NCI-H510A treated with DMSO at 0.1 percent for 48 hours (cell line): ENCODE data around the gene FMN1.

Experiments
- DNase-seq: peaks from one replicate; lab custom pipeline; 2025; lab: John Stamatoyannopoulos, UW

Gene FMN1

GRCh38 chr15:33154351-33155166, 40.0 kb downstream of the FMN1 start:
- no peak for DNase-seq

- DNase-seq: no peak
Measured at GRCh38 chr15:33153548-33153947, 41.0 kb downstream of the FMN1 start.

GRCh38 chr15:33152502-33153109, 41.9 kb downstream of the FMN1 start:
- peak; percentile 21 for DNase-seq

- no peak for DNase-seq
Measured at GRCh38 chr15:33150971-33151370, 43.5 kb downstream of the FMN1 start.

DNA sequence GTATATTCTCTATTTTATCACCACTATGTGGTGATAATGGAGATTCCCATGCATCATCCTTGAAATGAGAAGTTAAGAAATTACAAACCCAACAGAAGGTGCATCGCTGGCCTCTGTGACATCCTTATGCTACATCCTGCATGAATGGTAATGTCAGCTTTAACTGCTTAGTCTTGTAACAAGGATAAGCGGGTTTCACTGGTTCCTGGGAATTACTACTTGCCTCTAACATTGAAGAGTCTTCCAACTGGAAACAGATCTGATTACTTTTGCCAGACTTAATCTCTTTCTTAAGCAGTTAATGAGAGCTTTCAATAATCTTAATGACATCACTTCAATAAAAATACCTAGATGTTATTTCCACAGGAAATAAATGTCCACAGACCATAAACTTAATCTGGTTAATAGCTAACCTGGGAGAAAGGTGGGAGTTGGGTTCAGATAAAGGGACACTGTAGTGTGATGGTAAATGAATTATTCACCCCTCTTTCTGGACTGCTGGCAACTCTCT, 44.0 kb downstream of the FMN1 start:
- DNase-seq: no peak

DNA sequence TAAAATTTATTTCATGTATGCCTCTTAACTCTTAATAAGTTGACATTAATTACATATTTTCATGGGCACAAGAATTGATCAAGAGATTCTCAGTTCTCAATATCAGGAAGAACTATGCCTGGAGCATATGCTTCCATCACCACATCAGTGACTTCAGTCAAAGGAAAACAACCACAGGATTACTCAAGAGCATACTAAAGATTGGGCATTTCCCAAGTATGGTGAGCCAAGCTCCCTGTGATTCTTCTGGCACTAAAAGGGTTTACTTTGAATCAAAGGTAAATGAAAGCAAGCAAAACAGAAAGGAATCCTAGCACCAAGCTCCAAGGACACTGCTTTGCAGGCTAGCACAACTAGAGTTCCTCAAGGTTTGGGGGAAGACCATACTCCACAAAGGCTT, 44.6 kb downstream of the FMN1 start:
- DNase-seq: no peak

GRCh38 chr15:33148129-33148751, 46.3 kb downstream of the FMN1 start:
- DNase-seq: no peak

DNA sequence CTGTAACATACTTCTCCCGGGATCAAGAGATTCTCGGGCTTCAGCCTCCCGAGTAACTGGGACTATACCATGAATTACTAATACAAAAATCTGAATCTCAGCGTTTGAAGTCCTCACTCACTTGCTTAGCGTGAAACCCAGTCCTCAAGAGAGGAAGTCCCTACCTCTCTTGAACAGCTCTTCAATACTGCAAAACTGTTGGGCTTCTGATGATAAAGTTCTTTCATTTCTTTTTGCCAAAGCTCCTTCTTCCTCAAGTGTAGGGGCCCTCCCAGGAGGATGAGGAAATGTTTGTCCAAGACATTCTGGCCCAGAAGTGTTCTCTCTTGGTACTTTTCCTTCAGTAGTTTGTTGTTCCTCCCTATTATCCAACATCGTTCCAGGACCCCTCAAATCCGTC, 48.5 kb downstream of the FMN1 start:
- DNase-seq: no peak

- DNase-seq: peak; percentile 60
Measured at GRCh38 chr15:33145447-33145846, 49.1 kb downstream of the FMN1 start.

GRCh38 chr15:33142708-33143107, 51.8 kb downstream of the FMN1 start:
- no peak for DNase-seq

- DNase-seq: peak; percentile 67
Measured at GRCh38 chr15:33138000-33138399, 56.5 kb downstream of the FMN1 start.

DNA sequence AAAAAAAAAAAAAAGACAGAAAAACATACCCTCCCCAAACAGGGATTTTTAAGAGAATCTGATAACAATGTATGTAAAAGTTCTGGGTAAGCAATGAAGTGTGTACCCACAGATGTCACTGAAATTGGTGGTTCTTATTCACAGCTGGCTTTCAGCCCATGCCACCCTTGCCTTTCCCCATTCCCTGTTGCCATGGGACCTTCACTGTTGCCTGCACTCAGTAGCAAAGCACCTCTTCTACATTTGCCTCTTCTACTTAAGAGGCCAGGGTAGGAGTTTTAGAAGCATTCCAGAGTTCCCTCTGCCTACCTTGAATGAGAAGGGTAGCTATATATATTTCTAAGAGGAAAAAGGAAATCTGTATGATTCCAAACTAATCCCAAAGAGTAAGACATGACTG, 57.4 kb downstream of the FMN1 start:
- DNase-seq: no peak

DNA sequence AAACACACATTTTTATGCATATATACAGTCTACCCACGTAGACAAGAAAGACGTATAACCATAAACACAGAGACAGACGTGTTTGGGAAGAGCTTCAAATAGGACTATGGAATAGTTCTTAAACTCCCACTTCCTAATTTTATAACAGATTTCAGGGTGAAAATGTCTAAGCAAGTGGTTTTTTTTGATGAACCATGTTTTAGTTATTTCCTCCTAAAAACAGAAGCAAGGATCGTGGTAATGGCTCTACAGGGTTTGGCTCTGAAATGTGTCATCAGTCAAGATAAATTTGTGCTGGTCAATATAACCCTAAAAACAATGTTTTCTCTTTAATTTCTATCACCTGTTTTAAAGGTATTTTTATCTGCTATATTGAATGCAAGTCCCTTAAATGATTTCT, 58.2 kb downstream of the FMN1 start:
- no peak for DNase-seq

- no peak for DNase-seq
Measured at GRCh38 chr15:33135355-33135781, 59.1 kb downstream of the FMN1 start.

DNA sequence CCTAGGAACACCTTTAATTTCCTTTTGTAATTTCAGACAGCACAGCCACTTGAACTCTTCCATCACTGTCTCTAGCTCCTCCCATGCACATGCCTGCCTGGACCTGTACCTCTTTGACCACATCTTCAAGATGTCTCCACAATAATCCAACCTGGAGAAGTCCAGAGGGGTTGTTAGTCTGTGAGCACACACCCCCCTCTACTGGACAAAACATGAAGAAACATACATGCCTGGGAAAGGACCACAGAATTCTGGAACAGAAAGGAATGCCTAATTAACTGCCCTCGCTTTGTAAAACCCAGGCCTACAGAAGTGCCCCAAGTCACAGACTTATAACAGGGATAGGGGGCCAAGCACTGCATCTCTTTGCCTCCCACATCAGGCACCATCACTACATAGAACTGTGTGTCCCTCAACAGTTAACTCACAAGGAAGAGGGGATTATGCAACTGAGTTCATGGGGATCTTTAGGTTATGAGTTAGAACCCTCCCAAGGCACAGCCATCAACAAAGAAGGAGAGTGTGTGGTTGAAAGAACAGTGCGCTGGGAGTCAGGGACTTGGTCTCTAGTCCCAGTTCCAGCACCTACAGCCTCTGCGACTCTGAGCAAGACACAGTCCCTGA, 61.7 kb downstream of the FMN1 start:
- peak; percentile 63 for DNase-seq

DNA sequence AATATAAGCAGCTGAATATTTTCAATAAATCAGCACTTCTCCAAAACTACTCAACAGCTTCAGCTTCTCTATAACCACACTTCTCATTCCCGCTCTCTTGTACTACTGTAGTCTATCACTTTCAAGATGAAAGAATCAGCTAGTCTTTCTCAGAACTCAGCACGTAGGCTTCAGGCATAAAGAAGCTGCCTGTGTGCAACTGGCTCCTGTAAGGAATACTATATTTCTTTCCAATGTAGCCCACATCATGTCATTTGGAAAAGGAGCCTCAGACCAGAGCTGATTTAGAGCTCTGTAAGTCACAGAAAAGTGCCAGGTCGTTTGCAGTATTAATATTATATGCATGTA, 62.3 kb downstream of the FMN1 start:
- DNase-seq: no peak

DNA sequence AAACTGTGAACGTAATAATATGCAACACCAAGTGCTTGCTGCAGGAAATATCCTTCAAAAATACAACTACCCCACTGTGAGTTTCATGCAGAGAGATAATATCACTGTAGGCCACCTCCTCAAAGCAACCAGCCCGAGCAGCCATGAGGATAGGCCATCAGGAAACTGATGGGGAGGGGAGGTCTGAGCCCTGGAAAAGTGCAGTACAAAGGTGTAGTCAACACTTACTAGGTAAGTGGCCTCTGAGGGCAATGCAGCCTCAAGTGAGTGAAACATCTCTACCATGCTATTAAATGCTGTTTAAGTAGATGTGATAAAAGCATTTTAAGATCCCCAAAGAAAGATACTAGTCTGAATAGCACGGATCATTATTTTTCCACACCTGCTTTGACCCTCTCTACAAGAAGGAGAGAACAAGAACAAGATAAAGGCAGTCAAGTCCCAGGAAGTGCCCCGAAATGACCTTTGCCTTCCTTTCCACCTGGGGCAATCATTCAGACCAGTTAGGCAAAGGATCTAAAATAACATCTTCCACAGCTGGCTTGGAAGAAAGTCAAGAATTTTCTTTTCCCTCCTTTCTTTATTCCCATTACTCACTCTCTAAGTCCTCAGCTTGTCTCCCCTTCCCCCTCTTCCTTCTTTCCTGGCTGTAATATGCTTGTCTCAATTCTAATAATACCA, 62.8 kb downstream of the FMN1 start:
- peak; percentile 17 for DNase-seq

DNA sequence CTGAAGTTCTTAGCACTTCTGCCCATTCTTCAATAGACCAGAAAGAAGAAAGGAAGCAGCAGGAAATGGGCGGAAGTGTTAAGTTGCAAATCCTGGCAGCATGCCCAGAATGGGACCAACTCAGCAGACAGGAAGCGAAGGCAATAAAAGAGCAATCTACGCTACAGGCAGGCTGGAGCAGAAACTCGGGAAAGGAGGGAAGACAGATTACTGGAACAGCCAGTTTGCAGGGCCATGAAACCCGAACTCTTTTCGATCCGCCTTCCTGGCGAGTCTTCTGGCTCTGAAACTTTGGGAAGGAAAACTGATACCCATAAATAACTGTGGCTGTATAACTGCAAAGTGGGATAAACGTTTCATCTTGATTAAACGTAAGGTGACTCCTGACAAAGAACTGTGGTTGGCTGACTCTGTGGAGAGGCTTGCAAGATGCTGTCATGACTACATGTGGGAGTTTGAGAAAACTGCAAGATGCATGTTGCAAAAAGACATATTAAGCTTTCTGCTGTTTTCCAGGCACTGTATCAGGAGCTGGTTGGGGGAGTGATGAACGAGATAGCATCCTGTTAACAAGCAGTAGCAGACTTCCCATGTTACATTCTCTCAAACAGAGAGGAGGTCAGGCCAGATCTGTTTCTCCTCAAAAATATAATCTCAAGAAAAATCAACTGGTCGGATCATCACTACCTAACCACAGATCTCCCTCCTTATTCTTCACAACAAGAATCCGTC, 67.8 kb downstream of the FMN1 start:
- DNase-seq: peak; percentile 93

GRCh38 chr15:33125894-33126537, 68.5 kb downstream of the FMN1 start:
- DNase-seq: peak; percentile 70

DNA sequence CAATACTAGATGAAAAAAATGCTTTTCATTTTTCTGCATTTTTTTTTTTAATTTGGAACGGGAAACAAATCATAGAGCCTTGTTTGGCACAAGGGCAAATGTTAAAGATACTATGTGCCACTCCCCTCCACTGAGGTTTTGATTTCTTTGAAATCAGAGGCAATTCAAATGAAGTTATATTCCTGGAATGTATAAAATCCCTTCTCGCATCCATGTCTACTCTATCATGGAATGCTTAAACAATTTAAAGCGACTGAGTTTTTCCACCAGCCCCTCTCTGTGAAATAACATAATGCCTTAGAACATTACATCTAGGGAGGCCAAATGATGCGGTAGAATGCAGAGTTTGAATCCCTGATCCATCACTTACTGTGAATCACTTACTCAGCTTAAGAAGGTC, 69.7 kb downstream of the FMN1 start:
- DNase-seq: no peak

DNA sequence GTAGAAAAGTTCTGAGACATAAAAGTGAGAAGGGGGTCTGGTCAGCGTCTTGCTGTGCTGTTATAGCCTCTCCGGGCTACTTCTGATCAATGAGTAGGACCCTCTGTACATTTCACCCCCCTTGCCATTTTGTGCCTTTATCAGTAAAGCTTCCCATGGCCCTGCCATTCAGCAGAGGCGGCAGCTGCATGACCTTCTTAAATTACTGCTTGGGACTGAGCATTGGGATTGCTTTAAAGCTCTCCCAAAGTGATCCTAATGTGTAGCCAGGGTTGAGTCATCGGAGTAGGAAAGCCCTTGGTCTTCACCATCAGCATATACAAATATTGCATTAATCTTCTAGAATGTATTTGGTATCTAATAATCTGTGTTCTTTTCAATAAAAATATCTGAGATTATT, 70.2 kb downstream of the FMN1 start:
- DNase-seq: no peak
